GM12878 (cell line): ENCODE data around the gene RBPJL. TPM values are rescaled to one million over a fixed set of nuclear protein-coding genes. Genes with fewer than 3 reads are reported as not detected.

Source experiments
- ATAC-seq: fragments of 200-7000 bp; cut with Tn5 transposase; 3 replicates; pipeline ENCODE4 v1.9.1; 2020; ENCODE audit warnings: mild to moderate bottlenecking, moderate library complexity
- BruUV-seq: library from RNA; stranded (reverse); fragments of 400-500 nt; replicated peaks from 2 replicates; lab custom pipeline; 2021; lab: Mats Ljungman, UMichigan
- CTCF ChIA-PET: fragments of 300-600 bp; sonication (Branson Sonifier 250); formaldehyde crosslinking; extraction: SDS; loops from one replicate; lab custom pipeline; 2021; ENCODE audit warnings: inconsistent platforms; lab: Yijun Ruan, JAX
- POLR2A ChIA-PET: fragments of 350-600 bp; formaldehyde crosslinking; extraction: SDS; loops from one replicate; lab custom pipeline; 2021; ENCODE audit warnings: inconsistent platforms; lab: Charles Lee
- RAD21 ChIA-PET: fragments of 300-600 bp; sonication (Branson Sonifier 250); formaldehyde crosslinking; loops from one replicate; lab custom pipeline; 2023; ENCODE audit warnings: antibody characterized with exemption; ENCODE audit not compliant: unreplicated experiment; lab: Charles Lee
- SMC1A ChIA-PET: fragments of 300-600 bp; sonication (Branson Sonifier 250); formaldehyde crosslinking; loops from one replicate; lab custom pipeline; 2023; ENCODE audit not compliant: unreplicated experiment, uncharacterized antibody; lab: Charles Lee
- DNase-seq: peaks from one replicate; pipeline ENCODE4 v3.0.0-alpha.2; 2011; ENCODE audit warnings: low read depth, low spot score
- FAIRE-seq: peaks from 3 replicates; lab custom pipeline; 2011; peaks lifted over from hg19 to GRCh38; lab: Jason Lieb, UNC
- H2AFZ ChIP-seq: 2 replicates; pipeline ENCODE4 v1.6.0; 2011; ENCODE audit warnings: low read depth, low read length, control low read depth; ENCODE audit not compliant: control insufficient read depth
- H3K27ac ChIP-seq: 2 replicates; pipeline ENCODE4 v1.5.1; 2011; ENCODE audit warnings: control low read depth; ENCODE audit not compliant: control insufficient read depth, insufficient read depth
- H3K27me3 ChIP-seq, 2 experiments: replicated peaks in 1 of 2; 2 replicates each; pipeline versions ENCODE4 v1.6.0 to v1.6.1; 2011; ENCODE audit warnings: low read length in 1 of 2; ENCODE audit not compliant: control insufficient read depth in 2 of 2, insufficient read depth in 2 of 2
- H3K36me3 ChIP-seq, 2 experiments: 2 replicates each; pipeline ENCODE4 v1.5.1; 2011; ENCODE audit warnings: low read length in 1 of 2; ENCODE audit not compliant: control insufficient read depth in 2 of 2, insufficient read depth in 2 of 2
- H3K4me1 ChIP-seq: 2 replicates; pipeline ENCODE4 v1.6.1; 2011; ENCODE audit warnings: mild to moderate bottlenecking, low read length, moderate library complexity, mixed read lengths; ENCODE audit not compliant: control insufficient read depth, insufficient read depth
- H3K4me2 ChIP-seq: 2 replicates; pipeline ENCODE4 v1.6.0; 2011; ENCODE audit warnings: control low read depth; ENCODE audit not compliant: control insufficient read depth, insufficient read depth
- H3K4me3 ChIP-seq: fragments of 200-600 bp; sonication (generic); 2 replicates; pipeline ENCODE4 v1.5.1; 2016
- H3K79me2 ChIP-seq: 2 replicates; pipeline ENCODE4 v1.6.0; 2011; ENCODE audit warnings: low read length; ENCODE audit not compliant: control insufficient read depth, insufficient read depth
- H3K9ac ChIP-seq: 2 replicates; pipeline ENCODE4 v1.8.0; 2011; ENCODE audit warnings: low read length, control low read depth, mixed read lengths; ENCODE audit not compliant: control insufficient read depth, insufficient read depth
- H3K9me3 ChIP-seq: replicated peaks from 3 replicates; pipeline ENCODE4 v1.5.1; 2011; ENCODE audit warnings: mild to moderate bottlenecking, low read length; ENCODE audit not compliant: control insufficient read depth, insufficient read depth
- H4K20me1 ChIP-seq: 2 replicates; pipeline ENCODE4 v1.6.0; 2011; ENCODE audit not compliant: control insufficient read depth, insufficient read depth
- HCFC1 ChIP-seq: fragments of 150-350 bp; IDR thresholded peaks from 2 replicates; pipeline ENCODE4 v1.6.1; 2014; ENCODE audit warnings: low read length
- LARP7 ChIP-seq: fragments of 450-650 bp; IDR thresholded peaks from 2 replicates; pipeline ENCODE4 v1.6.1; 2017; ENCODE audit warnings: mild to moderate bottlenecking
- PBX3 ChIP-seq: IDR thresholded peaks from 2 replicates; pipeline ENCODE4 v1.6.1; 2011; ENCODE audit warnings: mild to moderate bottlenecking, low read depth, low read length, moderate library complexity; ENCODE audit not compliant: insufficient replicate concordance
- SIX5 ChIP-seq: IDR thresholded peaks from 2 replicates; pipeline ENCODE4 v1.6.1; 2011; ENCODE audit warnings: mild to moderate bottlenecking, low read depth, low read length, moderate library complexity; ENCODE audit not compliant: severe bottlenecking
- SMC3 ChIP-seq: IDR thresholded peaks from 2 replicates; pipeline ENCODE4 v1.6.1; 2011; ENCODE audit warnings: low read length, improper control_type of control experiment, borderline replicate concordance
- ZNF687 ChIP-seq: fragments of 450-650 bp; IDR thresholded peaks from 2 replicates; pipeline ENCODE4 v1.6.1; 2017; ENCODE audit warnings: mild to moderate bottlenecking, moderate library complexity
- ZSCAN29 ChIP-seq: fragments of 450-650 bp; IDR thresholded peaks from 2 replicates; pipeline ENCODE4 v1.6.1; 2017; ENCODE audit warnings: mild to moderate bottlenecking, moderate library complexity
- WGBS: methylation state at CpG from one replicate; pipeline ENCODE4 v1.1.6; 2016; ENCODE audit warnings: low lambda C conversion rate; ENCODE audit not compliant: insufficient replicate concordance, insufficient coverage; ENCODE audit errors: missing lambda C conversion rate; 5-methylcytosine and 5-hydroxymethylcytosine counted together
- in situ Hi-C: fragments of 300-500 bp; cut with MboI; formaldehyde crosslinking; loops from 9 replicates; pipeline ENCODE4 v1.14.3; 2018; ENCODE audit warnings: mixed read lengths
- intact Hi-C: fragments of 100-400 bp; cut with micrococcal nuclease; formaldehyde crosslinking; loops from one replicate; pipeline ENCODE4 v1.14.2; 2022; ENCODE audit not compliant: unreplicated experiment
- polyA plus RNA-seq, 11 experiments: library from polyadenylated mRNA; depleted of rRNA in 4 of 11; unstranded in 6 of 11; stranded (reverse) in 5 of 11; fragments of >200 nt; fragmentation: Nextera tagmentation in 4 of 11; fragmentation: Illumina TruSeq in 1 of 11; extraction: Ambion mirVana in 4 of 11; extraction: Trizol in 1 of 11; gene quantifications; 1 replicate in 1 of 11; 2 replicates in 10 of 11; pipeline versions ENCODE4 v1.2.1 to v1.2.3, GENCODE V29; 2011 to 2016; ENCODE audit warnings: inconsistent platforms in 2 of 11, missing spikeins in 2 of 11, low read depth in 1 of 11
- total RNA-seq, 4 experiments: library from RNA; depleted of rRNA in 3 of 4; stranded (reverse); fragments of >200 nt in 3 of 4; fragmentation: Illumina TruSeq in 1 of 4; extraction: Trizol in 1 of 4; gene quantifications; 2 replicates each; pipeline versions ENCODE4 v1.2.1 to v1.2.3, GENCODE V29; 2013 to 2021

The RBPJL gene
- total and polyA plus RNA-seq, 10 of the 15 experiments (the other 5 are each of a cell fraction or from before 2014, with no cell fraction given) = 0.18 TPM; not detected in 9

GRCh38 chr20:45337367-45338120 lies 30.9 kb downstream of the RBPJL start:
- WGBS = 44% methylated on average over 15 of the region's 15 CpGs
- no TSS peak for BruUV-seq
- CTCF ChIA-PET = interaction anchor here (0.8 to 2.0 kb wide), 3 partner anchors 19 to 99 kb away, joined by 3 to 8 read pairs (median 3); no protein-coding TSS in a partner anchor
- RAD21 ChIA-PET = interaction anchor here (1.4 kb wide), 1 partner anchor 100 kb away, joined by 3 read pairs; no protein-coding TSS in a partner anchor
- H3K36me3 ChIP-seq = no peaks in the 10 kb centered on the region
- H3K9ac ChIP-seq = no peak overlapping the region
- H3K9me3 ChIP-seq = no peaks in the 10 kb centered on the region
- no peak overlapping the region for H3K4me2 ChIP-seq
- H3K27ac ChIP-seq = no peak overlapping the region
- TF ChIP-seq HCFC1 (no peak), ZSCAN29 (no peak), ZNF687 (no peak), SIX5 (no peak), LARP7 (no peak), SMC3 (no peak), PBX3 (no peak)
- H3K4me3 ChIP-seq = no peak overlapping the region
- ATAC-seq (no peak), DNase-seq (no peak), FAIRE-seq (no peak)
- H3K4me1 ChIP-seq = no peaks in the 10 kb centered on the region
- H4K20me1 ChIP-seq = no peaks in the 10 kb centered on the region
- POLR2A ChIA-PET = interaction anchor here (2.3 kb wide), 1 partner anchor 9 kb away, joined by 7 read pairs; no protein-coding TSS in a partner anchor
- no peaks in the 10 kb centered on the region for H3K27me3 ChIP-seq
- SMC1A ChIA-PET = interaction anchor here (0.8 to 1.4 kb wide), 2 partner anchors 25 to 99 kb away, joined by 3 read pairs; no protein-coding TSS in a partner anchor
- in situ Hi-C loops (no loop called here), intact Hi-C loops (no loop called here)
- no peak overlapping the region for H2AFZ ChIP-seq
- no peaks in the 10 kb centered on the region for H3K79me2 ChIP-seq
